Suprapubic skin (tissue), 4 donors: ENCODE data around the gene PPP2R5A. TPM values are rescaled to one million over a fixed set of nuclear protein-coding genes. Genes with fewer than 3 reads are reported as not detected.

ENCODE experiments used
- DNase-seq, 2 donors: peaks; one replicate each; pipeline ENCODE4 v3.0.0-alpha.2; 2019; ENCODE audit warnings: low spot score in 2 of 2
- H3K27ac ChIP-seq: fragments of 200-600 bp; sonication (generic); one replicate; pipeline ENCODE4 v1.5.1; 2019
- H3K27me3 ChIP-seq: fragments of 200-600 bp; sonication (generic); one replicate; pipeline ENCODE4 v1.5.1; 2019
- H3K36me3 ChIP-seq: fragments of 200-600 bp; sonication (generic); one replicate; pipeline ENCODE4 v1.5.1; 2019
- H3K4me1 ChIP-seq: fragments of 200-600 bp; sonication (generic); one replicate; pipeline ENCODE4 v1.5.1; 2019
- H3K4me3 ChIP-seq: fragments of 200-600 bp; sonication (generic); one replicate; pipeline ENCODE4 v1.5.1; 2019; ENCODE audit warnings: mild to moderate bottlenecking
- H3K9me3 ChIP-seq: fragments of 200-600 bp; sonication (generic); one replicate; pipeline ENCODE4 v1.5.1; 2019
- CTCF ChIP-seq, 2 donors: fragments of 200-600 bp in 1 of 2; fragments of 450-650 bp in 1 of 2; sonication (generic) in 1 of 2; IDR thresholded peaks; one replicate each; pipeline ENCODE4 v1.5.1; 2016 to 2019; ENCODE audit warnings: antibody characterized with exemption in 2 of 2, mild to moderate bottlenecking in 1 of 2, moderate library complexity in 1 of 2
- EP300 ChIP-seq: sonication (generic); formaldehyde crosslinking; IDR thresholded peaks from one replicate; pipeline ENCODE4 v1.6.1; 2017; ENCODE audit warnings: antibody characterized with exemption
- POLR2A ChIP-seq, 2 donors: fragments of 450-650 bp; IDR thresholded peaks; one replicate each; pipeline ENCODE4 v1.6.1; 2017; ENCODE audit warnings: antibody characterized with exemption in 2 of 2, mild to moderate bottlenecking in 2 of 2, moderate library complexity in 2 of 2
- POLR2AphosphoS5 ChIP-seq, 3 donors: sonication (generic); formaldehyde crosslinking; IDR thresholded peaks; one replicate each; pipeline ENCODE4 v1.6.1; 2017; ENCODE audit warnings: antibody characterized with exemption in 3 of 3
- WGBS: methylation state at CpG from one replicate; pipeline ENCODE4 v1.1.5; 2018; 5-methylcytosine and 5-hydroxymethylcytosine counted together
- total RNA-seq, 4 donors: library from RNA; depleted of rRNA; stranded (reverse); fragments of >200 nt; gene quantifications; one replicate each; pipeline ENCODE4 v1.1.0, GENCODE V29; 2016

Gene PPP2R5A
- total RNA-seq, 4 donors from 2014 or later: 44.6 to 58.2 (median 50.5) TPM

DNA sequence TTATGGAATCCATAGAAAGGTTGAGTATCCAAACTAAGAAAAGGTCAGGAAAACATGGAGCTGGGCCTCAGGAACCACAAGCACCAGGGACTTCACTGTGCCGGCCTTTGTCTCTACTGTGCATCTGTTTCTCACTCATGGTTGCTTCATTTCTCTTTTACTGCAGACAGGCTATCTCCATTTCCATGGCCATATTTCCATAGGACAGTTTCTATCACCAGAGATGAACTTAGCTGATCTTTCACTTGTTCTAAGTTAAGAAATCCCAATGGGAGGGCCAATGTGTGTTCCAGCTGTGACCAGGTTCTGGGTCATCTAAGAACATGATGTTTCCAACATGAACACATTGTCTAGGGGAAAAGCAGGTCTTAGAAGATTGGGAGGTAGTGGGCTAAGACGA is 43.7 kb upstream of the PPP2R5A start:
- no peaks in the 10 kb centered on the region for H3K9me3 ChIP-seq
- peaks cover 28% of the 10 kb centered on the region for H3K4me1 ChIP-seq
- H3K27ac ChIP-seq: no peak overlapping the region
- no peaks in the 10 kb centered on the region for H3K36me3 ChIP-seq
- 85% methylated on average over 2 of the region's 2 CpGs for WGBS
- no peak overlapping the region for H3K4me3 ChIP-seq
- no peak for DNase-seq
- H3K27me3 ChIP-seq: no peaks in the 10 kb centered on the region
- TF ChIP-seq EP300: no peak
- TF ChIP-seq CTCF (IDR thresholded peaks at IDR 0.05): no peak
- no peak for TF ChIP-seq POLR2AphosphoS5 (IDR thresholded peaks at IDR 0.05)
- no peak for TF ChIP-seq POLR2A (IDR thresholded peaks at IDR 0.05)

DNA sequence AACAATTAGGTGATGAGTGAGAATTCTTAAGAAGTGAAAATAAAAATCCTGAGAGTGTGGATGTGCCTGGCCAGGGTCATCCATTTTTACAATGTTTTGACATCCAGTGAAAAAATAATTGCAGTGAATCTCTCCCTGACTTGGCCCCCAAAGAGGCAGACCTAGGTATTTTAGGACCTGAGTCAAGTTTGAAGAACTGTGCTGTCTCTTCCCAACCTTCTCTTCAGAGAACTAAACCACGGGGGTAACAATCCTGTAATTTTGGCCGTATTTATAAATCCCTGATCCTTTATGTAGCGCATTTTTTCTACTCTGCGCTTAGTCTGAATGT is 43.3 kb upstream of the PPP2R5A start:
- TF ChIP-seq POLR2AphosphoS5 (IDR thresholded peaks at IDR 0.05) (no peak), CTCF (IDR thresholded peaks at IDR 0.05) (no peak), EP300 (no peak), POLR2A (IDR thresholded peaks at IDR 0.05) (no peak)
- WGBS: 74% methylated on average over 4 of the region's 4 CpGs
- Histone ChIP-seq H3K27me3 (no peaks in the 10 kb centered on the region), H3K36me3 (no peaks in the 10 kb centered on the region), H3K27ac (peak overlapping the region; percentile 76), H3K4me3 (no peak overlapping the region), H3K4me1 (peaks cover 24% of the 10 kb centered on the region), H3K9me3 (no peaks in the 10 kb centered on the region)
- DNase-seq: no peak

DNA sequence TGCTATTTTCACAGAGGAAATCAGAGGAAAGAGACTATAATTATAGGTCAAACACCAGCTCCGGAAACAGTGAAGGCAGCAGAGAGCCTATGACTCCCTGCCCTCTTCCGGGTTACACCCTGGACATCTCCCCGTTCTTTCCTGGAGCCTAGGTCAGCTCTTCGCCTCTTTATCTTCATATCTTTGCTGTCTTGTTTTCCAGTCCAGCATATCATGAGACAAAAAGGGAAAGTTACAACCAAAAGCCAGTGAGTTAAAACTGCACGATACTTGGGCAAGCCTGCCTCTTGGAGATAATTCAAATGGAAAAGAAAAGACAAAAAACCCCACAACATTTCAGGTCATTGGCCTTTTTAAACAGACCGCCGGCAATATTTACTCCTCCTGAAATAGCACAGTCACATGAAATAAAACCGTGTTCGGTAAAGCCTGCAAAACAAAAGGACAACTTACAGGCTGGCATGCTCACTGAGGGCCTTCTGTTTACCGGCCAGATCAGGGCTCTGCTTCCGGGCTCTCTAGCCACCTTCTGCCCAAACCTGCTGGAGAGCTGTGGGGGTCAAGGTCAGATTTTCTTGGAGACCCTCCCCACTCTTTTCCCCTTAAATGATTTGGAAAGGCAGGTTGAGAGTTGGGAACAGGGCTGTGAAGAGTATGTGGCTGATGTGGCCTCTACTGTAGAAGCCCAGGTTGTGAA is 42.8 kb upstream of the PPP2R5A start:
- 76% methylated on average over 11 of the region's 11 CpGs for WGBS

GRCh38 chr1:212242985-212243308 is 42.3 kb upstream of the PPP2R5A start:
- peak overlapping the region; percentile 76 for H3K27ac ChIP-seq
- WGBS: 90% methylated on average over 1 of the region's 1 CpG
- H3K4me3 ChIP-seq: no peak overlapping the region
- H3K9me3 ChIP-seq: no peaks in the 10 kb centered on the region
- TF ChIP-seq POLR2A (IDR thresholded peaks at IDR 0.05) (no peak), CTCF (IDR thresholded peaks at IDR 0.05) (no peak), EP300 (no peak), POLR2AphosphoS5 (IDR thresholded peaks at IDR 0.05) (no peak)
- peaks cover 18% of the 10 kb centered on the region for H3K4me1 ChIP-seq
- no peak for DNase-seq
- no peaks in the 10 kb centered on the region for H3K27me3 ChIP-seq
- no peaks in the 10 kb centered on the region for H3K36me3 ChIP-seq

More for the DNA sequence above, 42.8 kb upstream of the PPP2R5A start:
- no peaks in the 10 kb centered on the region for H3K9me3 ChIP-seq
- no peak overlapping the region for H3K4me3 ChIP-seq
- no peaks in the 10 kb centered on the region for H3K36me3 ChIP-seq
- H3K4me1 ChIP-seq: peaks cover 23% of the 10 kb centered on the region
- H3K27me3 ChIP-seq: no peaks in the 10 kb centered on the region
- H3K27ac ChIP-seq: peak overlapping the region; percentile 76
- no peak for DNase-seq
- no peak for TF ChIP-seq POLR2A (IDR thresholded peaks at IDR 0.05)

DNA sequence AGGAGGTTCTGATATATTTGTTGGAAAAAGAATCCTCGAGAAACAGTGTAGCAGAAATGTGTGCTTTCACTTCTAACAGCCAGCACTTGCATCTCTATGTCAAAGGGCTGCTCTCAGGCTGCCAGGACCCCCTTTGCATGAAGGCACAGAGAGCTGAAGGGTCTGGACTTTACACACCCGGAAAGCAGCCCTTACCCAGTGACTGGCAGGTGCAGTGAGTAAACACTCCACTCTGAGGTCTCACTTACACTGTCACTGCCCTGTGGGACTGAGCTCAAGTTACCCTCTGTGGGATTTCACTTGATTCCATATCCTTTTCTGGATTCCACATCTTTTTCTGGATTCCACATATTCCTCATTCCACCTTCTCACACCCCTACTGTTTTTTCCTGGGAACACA is 40.8 kb upstream of the PPP2R5A start:
- no peaks in the 10 kb centered on the region for H3K9me3 ChIP-seq
- no peak for TF ChIP-seq EP300
- no peak for TF ChIP-seq CTCF (IDR thresholded peaks at IDR 0.05)
- TF ChIP-seq POLR2A (IDR thresholded peaks at IDR 0.05): no peak
- no peak for TF ChIP-seq POLR2AphosphoS5 (IDR thresholded peaks at IDR 0.05)
- no peak overlapping the region for H3K27ac ChIP-seq
- H3K27me3 ChIP-seq: no peaks in the 10 kb centered on the region
- no peaks in the 10 kb centered on the region for H3K36me3 ChIP-seq
- DNase-seq: no peak
- WGBS: 84% methylated on average over 2 of the region's 2 CpGs
- H3K4me3 ChIP-seq: no peak overlapping the region
- H3K4me1 ChIP-seq: peaks cover 3% of the 10 kb centered on the region

GRCh38 chr1:212247179-212247721 is 38.0 kb upstream of the PPP2R5A start:
- WGBS: 60% methylated on average over 8 of the region's 8 CpGs
- Histone ChIP-seq H3K36me3 (no peaks in the 10 kb centered on the region), H3K27ac (no peak overlapping the region), H3K4me3 (no peak overlapping the region), H3K9me3 (no peaks in the 10 kb centered on the region), H3K27me3 (no peaks in the 10 kb centered on the region), H3K4me1 (no peaks in the 10 kb centered on the region)
- no peak for TF ChIP-seq POLR2AphosphoS5 (IDR thresholded peaks at IDR 0.05)
- no peak for TF ChIP-seq EP300
- no peak for TF ChIP-seq POLR2A (IDR thresholded peaks at IDR 0.05)
- no peak for TF ChIP-seq CTCF (IDR thresholded peaks at IDR 0.05)
- no peak for DNase-seq
